NCI-H748 treated with DMSO at 0.1 percent for 48 hours (cell line): Measurements from ENCODE around the gene TMEM266.

Experiments used
- DNase-seq: peaks from one replicate; lab custom pipeline; 2025; lab: John Stamatoyannopoulos, UW

The TMEM266 gene

DNA sequence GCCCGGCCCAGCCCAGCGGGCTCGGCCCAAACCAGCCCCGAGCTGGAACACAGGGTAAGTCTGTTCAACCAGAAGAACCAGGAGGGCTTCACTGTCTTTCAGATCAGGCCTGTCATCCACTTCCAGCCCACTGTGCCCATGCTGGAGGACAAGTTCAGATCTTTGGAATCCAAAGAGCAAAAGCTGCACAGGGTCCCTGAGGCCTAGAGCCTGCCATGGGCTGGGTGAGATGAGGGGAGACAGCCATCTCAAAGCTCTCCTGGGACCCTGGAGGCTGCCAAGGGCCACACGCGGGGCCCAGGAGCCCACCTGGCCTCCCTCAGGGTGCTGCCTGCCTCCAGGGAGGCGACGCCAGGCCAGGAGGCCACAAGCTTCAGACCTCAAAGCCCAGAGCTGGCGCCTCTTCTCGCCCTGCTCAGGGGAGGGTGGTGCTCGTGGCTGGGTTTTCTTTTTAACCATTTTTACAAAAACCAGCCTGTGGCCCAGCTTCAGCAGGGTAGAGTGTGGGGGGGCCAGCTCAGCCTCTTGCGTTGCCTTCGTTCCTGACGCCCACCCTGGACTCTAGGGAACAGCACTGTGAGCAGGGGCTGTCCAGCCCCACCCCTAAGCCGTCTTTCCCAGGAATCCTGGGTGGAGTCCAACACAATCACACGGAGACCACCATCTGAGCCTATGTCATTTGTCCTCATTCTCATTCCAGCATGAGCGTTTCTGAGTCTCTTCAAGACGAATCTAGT is 144.5 kb downstream of the TMEM266 start:
- no peak for DNase-seq

DNA sequence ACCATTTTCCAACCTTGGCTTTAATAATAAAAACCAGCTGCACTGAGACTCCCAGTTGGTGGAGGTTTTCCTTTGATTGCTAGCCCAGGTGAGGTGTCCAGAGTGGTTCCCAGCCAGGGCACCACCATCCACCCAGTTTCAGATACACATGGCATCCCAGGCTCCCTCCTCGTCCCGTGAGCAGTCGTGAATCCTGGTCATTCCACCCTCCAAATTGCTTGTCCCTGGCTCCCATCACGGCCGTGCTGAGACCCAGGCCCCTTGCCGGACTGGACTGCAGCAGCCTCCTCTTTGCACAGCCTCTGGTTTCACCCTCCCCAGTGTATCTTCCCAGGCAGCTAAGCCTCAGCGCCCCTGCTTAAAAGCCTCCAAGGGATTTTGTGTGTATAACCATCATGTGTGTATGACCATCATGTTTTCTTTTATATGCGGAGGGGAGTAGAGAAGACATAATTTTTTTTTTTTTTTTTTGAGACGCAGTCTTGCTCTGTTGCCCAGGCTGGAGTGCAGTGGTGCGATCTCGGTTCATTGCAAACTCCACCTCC is 145.2 kb downstream of the TMEM266 start:
- no peak for DNase-seq

DNA sequence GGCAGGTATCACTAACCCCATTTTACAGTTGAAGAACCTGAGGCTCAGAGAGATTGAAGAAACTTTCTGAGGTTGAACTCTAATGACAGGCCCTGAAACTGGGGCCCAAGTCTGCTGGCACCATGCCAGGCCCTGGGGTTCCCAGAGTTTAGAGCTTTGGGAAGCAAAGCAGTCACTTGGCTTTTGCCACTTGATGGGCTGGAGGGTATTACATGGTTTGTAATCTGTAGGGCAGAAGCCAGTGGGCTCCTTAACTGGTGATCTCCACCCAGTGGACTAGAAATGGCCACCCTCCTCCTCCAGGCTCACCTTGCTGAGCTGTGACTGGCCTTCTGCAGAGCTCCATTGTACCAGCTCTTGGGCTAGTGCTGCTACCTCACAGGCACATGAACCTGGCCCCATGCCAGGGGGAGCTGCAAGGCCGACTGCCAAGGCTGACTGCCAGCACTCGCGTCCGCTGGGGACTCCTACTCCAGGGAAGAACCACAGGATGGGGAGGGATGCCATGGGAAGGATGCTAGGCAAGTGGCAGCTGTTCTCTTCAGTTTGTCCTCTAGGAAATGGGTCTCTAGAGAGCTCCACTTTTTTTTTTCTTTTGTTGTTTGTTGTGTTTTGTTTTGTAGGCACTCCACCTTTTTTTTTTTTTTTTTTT is 146.7 kb downstream of the TMEM266 start:
- DNase-seq = no peak

DNA sequence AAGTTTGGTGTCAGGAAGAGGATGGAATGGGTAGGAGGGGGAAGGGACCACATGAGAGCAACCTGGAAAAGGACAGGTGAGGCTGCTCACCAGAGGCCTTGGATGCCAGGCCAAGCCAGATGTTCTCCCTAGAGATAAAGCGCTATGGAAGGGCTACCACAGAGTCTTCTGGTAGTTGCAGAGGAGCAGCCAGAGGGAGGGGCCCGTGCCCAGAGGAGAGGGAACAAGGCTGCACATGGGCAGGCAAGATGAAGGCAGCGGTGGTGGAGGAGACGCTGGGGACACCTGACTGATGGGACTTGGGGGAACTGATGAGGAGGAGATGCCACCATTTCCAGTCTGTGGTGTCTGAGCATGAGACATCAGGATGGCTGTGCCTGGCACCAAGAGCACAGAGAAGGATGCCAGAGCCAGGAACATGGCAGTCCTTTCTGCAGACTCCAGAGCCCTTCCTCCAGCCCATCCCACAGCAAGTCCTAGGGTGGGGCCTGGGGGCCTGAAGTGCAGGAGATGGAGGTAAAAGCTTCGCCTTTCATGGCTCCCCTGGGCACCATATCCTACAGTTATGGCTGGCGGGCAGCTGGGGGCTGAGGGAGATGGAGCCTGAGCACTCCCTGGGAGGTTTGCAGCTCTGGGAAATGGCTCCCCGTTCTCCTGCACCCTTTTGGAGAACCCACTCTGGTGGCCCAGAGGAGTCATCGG is 148.4 kb downstream of the TMEM266 start:
- no peak for DNase-seq

DNA sequence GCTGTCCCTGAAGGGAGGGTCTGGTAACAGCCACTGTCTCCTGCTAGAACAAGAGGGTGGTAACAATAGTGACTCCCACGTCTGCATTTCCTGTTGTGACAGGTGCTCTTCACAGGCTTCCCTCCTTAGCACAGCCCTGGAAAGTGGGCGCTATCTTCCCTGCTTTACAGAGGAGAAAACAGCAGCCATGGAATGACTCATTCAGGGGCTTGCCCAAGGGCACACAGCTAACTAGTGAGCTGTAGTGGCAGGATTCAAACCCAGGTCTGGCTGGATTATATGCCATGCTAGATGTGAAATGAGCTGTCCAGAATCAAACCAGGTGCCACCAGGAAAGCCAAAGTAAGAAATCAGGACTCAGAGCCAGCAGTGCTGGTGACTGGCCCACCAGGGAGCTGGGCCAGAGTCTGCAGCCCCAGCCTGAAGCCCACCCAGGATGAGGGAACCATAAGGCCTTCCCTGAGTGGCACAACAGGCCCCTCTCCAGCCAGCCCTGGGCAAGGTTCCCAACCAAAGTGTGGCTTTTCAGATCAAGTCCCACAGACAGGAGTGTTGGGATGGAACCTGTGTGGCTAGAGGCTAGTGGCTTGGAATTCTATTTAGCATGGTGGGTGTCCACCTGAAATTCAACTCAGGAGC is 149.1 kb downstream of the TMEM266 start:
- DNase-seq = no peak

DNA sequence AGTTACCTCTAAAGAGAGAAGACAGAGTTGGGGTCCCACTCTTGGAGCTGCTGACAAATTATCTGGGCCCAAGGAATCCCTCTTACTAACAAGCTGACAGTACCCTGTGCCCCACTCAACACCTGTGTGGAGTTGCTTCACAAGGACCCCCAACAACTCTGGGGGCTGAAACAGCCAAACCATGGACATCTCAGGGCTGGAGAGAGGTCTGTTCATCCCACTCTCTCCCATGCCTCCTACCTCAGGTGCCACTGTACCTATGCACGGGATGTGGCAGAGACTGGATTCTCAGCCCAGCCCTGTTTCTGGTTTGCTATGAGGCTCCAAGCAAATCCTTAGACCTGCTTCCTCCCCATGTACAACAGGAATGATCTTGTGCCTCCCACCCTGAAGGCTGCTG is 149.7 kb downstream of the TMEM266 start:
- no peak for DNase-seq

DNA sequence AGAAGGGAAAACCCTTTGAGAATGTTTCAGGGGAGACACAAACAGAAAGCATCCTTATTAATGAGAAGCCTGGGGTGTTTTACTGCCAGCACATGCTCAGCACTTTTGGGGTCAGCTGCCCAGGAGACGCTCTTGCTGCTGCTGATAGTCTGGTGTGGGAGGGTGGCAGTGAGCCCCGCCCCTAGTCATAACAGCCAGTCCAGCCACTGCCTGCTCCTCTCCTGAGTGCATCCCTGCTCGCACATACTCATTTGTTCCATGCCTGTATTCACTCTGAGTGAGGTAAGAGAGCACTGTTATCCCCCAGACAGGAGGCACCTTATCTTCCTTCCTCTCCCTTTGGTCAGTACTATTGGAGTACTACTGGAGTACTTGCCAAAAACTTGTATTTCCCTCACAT is 150.2 kb downstream of the TMEM266 start:
- no peak for DNase-seq

DNA sequence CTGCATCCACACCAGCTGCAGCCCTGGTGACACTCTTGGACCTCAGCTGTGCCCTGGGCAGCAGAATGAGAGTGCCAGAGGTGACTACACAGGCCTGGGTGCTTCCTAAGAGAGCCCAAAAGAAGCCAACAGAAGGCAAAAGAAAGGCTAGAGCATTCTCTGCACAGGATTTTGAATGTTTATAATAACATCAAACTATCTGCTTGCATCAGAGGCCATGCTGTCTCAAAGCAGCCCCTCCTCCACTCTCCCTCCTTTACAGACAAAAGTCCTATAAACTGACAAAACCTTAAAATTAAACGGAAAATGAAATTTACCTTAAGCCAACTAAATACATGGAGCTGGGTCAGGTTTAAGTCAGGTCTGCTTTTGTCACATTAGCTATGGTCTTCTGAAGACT is 155.8 kb downstream of the TMEM266 start:
- no peak for DNase-seq

DNA sequence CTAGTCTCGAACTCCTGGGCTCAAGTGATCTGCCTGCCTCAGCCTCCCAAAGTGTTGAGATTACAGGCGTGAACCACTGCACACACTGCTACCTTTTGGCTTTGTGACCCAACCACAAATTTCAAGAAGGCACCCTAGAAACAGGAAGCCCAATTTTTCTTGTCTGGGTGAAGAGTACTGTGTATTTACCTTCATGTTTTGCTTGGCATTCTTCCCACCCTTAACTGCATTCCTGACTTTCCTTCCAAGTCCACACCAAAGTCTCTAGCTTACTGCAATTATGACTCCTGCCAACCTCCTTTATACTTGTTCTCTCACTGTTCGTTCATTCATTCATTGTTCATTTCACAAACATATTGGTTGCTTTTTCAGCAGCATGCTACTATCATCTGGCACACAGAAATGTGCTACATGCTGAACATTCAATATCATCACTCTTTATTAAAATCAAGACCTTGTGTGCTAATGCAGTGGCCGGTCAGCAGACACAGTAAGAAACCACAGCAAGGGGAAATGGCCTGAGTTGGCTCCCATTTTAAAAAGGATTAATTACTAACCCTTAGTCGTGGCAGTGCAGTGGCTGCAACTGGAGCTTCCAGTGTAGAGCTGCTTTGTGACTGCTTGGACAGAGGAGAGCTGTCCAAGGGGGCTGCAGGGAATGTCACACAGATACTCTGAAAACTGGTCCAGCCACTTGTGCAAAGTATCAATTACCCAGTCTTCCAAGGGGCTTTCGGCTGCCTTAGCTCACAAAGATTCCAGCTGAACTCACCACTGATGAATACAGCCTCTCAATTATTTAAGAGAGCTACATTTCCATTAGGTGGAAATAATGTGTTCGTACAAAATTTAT is 157.5 kb downstream of the TMEM266 start:
- no peak for DNase-seq

DNA sequence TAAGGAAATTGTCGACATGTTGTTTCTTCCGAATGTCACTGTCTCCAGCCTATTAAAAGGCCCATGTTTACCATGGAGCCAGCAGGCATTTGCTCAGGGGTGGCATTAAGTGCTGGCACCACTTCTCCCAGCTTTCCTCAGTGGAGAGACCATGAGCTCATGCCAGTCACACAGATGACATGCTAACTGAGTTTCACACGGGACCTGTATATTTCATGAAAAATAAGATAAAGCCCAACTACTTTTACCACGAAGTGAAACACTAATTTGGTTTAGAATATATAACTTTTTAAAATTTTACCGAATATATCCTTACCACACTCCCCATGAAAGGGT is 158.1 kb downstream of the TMEM266 start:
- DNase-seq = no peak

DNA sequence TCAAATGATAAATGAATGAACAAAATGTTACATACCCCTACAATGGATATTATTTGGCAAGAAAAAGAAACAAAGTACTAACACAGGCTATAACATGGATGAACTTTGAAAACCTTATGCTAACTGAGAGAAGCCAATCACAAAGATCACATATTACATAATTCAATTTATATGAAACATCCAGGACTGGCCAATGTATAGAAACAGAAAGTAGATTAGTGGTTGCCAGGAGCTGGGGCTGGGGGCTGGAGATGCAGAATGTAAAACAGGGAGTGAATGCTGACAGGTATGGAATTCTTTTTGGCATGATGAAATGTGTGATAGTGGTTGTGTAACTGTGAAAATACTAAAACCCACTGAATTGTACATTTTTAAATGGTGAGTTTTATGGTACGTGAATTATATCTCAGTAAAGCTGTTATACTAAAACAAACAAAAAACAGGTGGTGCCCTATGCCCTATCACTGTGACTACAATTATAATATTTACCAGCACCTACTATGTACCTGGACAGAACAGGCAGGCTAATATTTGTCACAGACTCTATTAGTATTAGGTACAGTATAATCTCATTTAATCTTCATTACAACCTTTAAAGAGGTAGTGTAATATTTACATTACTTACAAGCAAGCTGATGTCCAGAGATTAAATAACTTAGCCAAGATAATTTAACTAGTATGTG is 161.4 kb downstream of the TMEM266 start:
- DNase-seq = no peak

DNA sequence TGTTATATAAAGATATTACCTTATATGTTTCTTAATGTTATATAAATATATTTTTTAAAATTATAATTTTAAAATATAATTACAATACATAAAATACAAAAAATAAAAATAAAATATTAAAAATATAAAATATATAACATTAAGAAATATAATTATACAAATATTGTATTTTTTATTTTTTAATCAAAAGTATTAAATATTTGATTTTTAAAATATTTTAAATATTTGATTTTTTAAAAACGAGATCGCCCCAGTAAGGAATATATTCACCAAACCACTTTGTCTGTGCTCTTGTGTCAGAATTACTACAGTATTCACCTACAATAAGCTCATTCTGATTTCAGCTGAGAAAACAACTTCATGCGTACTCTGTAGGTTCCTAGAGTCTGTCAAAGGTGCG is 162.4 kb downstream of the TMEM266 start:
- DNase-seq = no peak

DNA sequence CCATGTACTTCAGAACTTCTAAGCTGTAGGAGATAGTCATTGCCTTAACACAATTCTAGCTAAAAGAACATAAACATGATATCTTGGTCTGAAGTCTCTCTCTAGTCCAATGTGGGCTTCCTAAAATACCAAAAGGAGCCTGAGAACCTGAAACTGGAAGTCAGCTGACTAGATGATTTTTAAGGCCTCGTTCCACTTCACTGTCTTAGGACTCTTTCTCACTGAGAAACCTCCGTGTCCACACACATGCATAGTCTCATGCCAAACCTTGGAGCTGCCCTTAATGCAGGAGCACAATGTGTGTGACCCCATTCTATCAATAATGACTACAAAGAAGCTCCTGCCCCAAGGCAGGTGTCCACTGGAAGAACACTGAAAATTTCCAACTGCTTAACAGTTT is 163.7 kb downstream of the TMEM266 start:
- no peak for DNase-seq

DNA sequence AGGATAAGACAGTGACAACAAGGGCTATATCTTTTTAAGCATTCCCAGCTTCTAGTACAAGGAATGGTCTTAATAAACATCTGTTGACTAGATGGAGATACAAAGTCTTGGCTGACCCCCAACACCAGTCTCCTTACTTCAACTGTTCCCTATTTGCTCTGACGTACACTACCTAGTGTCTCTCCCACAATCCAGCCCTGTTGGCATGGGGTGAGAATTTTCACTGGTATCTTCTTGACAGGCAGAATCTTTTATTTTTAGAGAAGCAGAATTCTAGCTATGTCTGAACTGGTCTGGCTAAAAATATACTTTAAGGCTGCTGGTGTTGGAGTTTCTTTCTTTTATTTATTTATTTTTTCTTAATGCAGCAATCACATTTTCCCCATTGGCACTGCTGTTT is 169.5 kb downstream of the TMEM266 start:
- no peak for DNase-seq

DNA sequence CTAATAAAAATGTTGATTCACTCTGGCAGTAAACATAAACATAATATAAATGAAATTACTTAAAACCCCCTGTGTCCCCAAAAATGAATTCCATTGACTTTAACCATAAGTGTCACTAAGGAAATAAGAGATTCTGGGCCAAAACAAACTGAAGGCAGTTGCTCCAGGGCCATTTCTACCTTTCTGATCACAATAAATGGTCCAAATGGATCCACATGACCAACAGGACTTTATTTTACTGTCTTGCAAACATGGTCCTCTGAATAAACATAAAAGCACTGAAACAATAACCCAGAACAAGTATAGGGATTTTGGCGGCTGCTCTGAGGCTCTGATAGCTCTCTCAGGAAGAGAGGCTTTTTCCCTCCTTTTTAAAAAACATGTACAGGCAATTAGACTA is 174.1 kb downstream of the TMEM266 start:
- no peak for DNase-seq

DNA sequence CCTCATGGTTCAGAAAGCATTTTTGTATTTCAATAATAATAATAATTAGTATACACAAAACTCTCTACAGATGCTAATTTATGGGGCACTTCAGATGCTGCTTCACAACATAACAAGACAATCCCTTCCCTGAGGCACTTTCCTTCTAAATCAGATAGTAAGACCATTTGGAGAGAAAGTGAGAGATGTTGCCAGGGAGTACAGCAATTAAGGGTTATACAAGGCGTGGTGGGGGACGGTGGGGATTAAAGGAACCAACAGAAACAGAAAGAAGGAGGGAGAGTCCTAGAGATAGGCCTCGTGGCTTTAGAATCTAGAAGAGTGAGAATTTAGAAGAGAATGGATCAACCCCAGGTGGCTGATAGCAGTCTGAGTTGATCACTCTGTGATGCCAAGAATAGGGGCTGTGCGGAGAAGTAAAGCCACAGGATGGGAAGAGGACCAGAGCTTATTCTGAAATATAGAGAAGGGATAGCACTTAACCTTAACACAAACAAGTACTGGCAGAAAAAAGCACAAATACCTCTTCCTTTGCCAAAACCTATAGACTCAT is 174.6 kb downstream of the TMEM266 start:
- no peak for DNase-seq

DNA sequence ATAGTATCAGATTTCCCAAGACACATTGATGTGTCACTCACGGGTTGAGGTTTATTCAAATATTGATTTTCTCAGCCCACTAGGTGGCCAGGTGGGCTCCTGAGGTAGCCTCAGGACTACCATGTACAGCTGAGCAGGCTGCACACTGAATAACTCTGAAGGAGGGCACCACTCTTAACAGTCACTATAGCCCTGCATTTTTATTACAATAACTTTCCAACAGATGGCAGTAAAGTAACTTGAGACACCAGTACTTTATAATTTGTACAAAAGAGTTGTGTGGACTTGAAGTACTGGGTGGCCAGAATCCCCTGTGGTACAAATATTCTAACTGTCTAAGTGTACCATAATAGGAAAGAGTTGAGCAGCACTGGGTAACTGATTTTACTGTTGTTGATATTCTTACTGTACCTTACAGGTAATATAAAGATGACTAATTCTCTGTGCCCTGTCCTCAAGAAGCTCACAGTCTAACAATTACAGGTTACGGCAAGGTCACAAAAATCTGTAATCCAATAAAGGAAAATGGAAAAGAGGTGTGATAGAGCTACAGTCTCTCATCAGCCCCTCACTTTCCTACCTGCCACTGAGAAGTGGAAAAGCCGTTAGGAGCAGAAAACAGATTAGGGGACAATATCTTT is 175.5 kb downstream of the TMEM266 start:
- peak; percentile 18 for DNase-seq

DNA sequence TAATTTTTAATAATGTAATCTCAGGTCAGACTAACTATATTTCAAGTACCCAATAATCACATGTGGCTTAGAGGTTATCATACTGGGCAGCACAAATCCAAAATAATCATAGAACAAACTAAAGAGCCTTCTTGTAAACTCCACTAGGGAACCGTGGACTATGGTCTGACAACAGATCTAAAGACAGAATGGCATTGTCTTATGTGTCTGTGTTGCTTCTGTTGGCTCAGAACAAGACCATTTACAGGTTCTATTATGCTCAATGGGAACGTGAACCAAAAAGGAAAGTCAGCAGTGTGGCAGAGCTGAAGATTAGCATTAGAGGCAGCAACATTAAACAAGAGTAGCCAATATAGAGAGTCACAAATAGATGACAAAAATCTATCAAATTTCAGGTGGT is 176.6 kb downstream of the TMEM266 start:
- no peak for DNase-seq

DNA sequence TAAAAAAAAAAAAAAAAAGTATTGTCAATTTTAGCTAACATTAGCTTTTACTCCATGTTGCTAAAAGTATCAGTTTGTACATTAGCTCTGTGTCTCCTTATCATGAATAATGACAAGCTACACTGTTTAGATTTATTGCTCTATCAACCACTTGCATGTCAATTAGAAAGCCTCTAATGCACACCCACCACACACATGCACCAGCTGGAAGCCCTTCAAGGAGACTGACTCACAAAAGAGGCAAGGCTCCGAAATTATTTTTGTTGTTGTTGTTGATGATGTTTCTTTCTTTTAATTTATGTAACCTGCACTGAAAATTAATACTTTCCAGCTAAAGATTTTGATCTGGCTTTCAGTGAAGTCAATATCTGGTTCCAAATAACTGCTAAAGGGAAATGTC is 180.0 kb downstream of the TMEM266 start:
- no peak for DNase-seq

DNA sequence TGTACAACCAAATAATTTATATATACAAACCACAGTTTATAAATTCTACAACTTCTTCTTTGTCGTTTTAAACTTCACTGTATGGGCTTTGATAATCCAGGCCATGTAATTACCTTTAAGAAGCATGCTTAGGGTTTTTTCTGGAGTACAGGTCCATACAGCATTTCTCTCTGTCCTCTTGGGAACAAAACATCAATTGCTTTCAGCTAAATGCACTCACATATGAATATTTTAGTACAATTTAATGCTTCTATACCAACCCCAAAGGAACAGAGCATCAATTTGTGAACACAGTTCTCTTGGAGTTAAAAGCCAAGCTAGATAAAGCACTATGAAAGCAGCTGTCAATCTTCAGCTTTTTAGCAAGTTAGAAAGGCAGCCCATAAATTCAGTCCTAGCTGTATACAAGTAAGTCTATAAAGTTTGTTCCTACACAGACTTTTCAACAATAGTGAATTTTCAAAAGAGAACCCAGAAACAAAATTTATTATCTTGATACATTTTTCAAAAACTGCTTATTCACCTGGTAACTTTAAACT is 185.4 kb downstream of the TMEM266 start:
- DNase-seq = no peak
